Suppressor macrophage (primary cell): Measurements from ENCODE around the gene AATF.
A peak's percentile ranks its signal among the peaks of the same experiment; 100 is the strongest.

Source experiments
- DNase-seq, 4 experiments: peaks; one replicate each; pipeline ENCODE4 v3.0.0-alpha.2; 2020 to 2022

The AATF gene

DNA sequence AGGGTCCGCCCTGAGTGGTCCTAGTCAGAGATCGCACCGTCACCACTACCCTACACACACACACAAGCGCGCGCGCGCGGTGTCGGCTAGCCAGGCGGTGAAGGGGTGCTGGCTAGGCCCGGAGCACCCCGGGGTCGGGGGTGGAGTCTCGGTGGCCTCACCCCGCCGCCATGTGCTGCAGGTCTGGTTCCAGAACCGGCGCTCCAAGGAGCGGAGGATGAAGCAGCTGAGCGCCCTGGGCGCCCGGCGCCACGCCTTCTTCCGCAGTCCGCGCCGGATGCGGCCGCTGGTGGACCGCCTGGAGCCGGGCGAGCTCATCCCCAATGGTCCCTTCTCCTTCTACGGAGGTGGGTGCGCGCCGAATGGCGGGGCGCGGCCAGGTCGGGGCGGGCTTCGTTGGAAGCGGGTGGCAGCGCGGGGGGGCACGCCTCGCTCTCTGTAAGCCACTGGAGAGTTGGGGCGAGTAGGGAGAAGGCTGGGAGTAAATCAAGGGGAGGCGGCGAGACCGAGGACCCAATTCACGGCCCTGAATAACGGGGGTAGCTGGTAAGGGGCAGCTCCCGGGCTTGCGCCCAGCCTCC, 6.6 kb upstream of the AATF start:
- DNase-seq: peak in 2 of 4 experiments; percentile 51 to 60

DNA sequence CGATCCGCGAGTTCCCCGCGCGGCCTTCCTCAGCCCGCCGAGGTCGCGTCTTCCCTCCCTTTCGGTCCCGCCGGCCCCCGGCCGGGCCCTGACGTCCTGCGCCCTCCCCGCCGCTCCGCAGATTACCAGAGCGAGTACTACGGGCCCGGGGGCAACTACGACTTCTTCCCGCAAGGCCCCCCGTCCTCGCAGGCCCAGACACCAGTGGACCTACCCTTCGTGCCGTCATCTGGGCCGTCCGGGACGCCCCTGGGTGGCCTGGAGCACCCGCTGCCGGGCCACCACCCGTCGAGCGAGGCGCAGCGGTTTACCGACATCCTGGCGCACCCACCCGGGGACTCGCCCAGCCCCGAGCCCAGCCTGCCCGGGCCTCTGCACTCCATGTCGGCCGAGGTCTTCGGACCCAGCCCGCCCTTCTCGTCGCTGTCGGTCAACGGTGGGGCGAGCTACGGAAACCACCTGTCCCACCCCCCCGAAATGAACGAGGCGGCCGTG, 6.1 kb upstream of the AATF start:
- no peak for DNase-seq

DNA sequence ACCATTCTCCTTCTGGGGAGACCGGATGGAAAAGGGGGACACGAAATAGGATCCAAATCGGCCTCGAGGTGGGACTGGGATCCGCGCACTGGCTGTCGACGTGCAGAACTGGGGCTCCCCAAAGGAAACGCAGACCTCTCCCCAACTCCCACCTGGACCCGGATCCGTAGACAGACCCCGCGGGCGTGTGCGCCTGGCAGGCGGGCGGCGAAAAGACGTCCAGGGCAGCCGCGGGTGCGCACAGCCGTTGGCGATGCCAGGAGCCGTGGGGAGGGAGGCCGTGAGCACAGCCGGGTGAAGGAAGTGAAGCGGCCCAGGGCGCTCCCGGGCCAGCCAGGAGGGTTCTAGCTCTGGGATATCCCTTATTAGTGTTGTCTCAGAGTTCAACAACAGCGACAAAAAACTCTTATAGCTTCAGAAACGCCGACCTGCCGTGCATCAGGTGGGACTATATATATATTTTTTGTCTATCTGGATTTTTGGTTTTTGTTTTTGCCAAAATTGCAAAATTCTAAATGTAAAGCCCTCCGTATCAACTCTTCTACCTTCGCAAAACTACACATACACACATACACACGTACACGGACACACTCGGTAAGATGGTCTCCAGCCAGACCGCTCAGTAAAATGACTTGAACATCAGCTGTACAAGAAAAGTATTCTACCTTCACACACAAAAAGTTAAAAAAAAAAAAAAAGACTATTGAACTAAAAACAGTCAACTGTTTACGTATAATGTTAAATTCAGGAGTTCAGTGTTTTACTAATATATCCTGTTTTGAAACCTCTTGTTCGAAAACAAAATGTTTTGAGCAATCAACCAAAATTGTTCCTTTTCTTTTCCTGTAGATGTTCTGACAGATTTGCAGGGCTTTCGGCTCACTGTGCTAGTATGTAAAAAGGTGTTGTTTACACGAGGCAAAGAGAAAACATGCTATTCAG, 5.2 kb upstream of the AATF start:
- peak in 2 of 4 experiments; percentile 36 to 42 for DNase-seq

DNA sequence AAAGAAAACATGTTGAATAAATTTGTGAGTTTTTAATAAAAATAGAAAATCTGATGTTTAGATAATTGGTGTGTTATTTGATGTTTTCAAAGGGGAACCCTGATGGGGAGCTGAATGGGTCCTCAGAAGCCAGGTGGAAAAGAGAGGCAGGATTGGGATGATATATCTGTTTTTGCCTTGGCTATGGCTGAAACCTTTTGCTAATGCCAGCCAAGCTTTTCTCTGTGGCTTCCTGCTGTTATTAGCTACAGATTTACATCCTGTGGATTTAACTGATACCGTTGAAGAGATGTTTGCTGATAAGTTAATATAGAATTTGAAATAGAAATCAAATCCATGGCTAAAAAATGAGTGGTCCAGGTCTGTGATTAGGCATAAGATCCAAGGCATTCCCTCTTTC, 4.2 kb upstream of the AATF start:
- no peak for DNase-seq

- no peak for DNase-seq
Observed at GRCh38 chr17:36945140-36945539, 3.6 kb upstream of the AATF start.

DNA sequence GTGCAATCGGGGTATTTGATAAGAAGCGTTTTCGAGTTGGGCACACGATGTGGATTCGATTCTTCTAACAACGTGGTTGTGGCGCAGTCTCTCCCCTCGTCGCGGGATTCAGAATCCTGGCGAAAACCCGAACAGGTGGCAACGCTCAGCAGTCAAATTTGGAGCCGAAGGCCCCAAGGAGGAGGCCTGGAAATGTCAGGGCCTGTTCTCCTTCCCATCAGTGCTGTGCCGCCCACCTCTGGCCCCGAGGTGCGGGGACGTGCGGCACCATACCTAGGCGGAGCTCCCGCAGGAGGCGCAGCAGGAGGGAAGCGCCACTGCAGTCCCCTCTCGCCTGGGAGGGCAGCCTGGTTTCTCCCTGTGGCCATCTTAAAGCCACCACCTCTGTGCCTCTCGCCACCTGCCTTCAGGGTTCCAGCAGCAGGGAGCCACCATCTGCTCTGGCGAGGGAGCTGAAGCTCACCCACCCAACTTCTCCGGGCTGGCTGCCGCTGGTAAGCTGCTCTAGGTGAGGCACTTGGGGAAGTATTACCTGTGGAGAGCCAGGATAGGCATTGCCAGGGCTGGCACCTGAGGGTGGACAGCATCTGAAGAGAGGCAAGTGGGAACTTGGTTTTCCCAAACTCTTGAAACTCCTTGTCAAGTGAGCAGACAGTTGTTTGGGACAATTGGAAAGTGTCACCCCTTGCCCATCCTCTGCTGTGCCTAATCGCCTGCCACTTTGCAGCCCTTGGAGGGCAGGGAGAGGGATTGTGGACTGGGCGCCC, 2.6 kb upstream of the AATF start:
- no peak for DNase-seq

GRCh38 chr17:36946726-36947091, 2.0 kb upstream of the AATF start:
- DNase-seq: no peak

DNA sequence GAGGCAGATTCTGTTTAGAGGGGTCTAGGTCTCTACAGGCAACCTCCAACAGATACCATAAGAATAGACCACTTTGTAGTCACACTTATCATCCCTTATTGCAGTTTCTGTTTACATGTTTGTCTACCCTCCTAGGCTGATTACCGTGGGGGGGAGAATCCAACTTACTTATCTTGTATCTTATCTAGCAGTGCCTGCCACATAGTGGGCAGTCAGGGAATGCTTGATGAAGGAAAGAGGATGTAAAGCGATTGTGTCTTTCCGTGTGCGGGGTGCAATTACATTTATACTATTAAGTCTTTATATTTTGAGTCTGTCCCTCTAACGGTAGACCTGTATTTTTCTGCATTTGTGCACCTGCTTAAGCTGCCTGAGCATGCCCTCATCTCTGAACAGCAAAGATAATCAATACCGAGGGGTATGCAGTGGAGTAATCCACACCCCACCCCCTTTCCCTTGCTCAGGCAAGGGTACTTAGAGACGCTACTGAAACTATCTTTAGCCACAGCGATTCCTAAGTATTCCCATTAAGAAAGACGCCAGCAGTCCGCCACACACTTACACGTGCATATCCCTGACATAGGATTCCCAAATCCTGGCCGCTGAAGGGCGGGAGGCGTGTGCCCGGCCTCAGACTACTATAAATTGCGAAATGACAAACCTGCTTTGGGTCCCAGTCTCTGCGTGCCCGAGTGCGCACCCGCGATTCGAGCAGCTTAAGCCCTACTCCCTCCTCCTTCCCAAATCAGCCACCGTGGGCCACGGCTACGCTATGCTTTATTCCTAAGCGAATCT, 635 bp upstream of the AATF start:
- DNase-seq: no peak

GRCh38 chr17:36949461-36949927, 740 bp downstream of the AATF start:
- no peak for DNase-seq

DNA sequence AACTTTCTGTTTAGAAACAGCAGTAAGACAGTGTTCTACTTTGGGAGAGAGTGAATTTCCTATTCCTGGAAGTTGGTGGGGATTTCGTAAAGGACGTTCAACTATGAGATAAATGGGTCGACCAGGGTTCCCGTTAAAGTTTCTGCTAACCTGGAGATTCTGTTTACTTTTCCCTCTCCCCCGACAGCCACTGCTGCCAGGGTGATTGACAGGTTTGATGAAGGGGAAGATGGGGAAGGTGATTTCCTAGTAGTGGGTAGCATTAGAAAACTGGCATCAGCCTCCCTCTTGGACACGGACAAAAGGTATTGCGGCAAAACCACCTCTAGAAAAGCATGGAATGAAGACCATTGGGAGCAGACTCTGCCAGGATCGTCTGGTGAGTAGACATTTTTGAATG, 1.3 kb downstream of the AATF start:
- DNase-seq: no peak

DNA sequence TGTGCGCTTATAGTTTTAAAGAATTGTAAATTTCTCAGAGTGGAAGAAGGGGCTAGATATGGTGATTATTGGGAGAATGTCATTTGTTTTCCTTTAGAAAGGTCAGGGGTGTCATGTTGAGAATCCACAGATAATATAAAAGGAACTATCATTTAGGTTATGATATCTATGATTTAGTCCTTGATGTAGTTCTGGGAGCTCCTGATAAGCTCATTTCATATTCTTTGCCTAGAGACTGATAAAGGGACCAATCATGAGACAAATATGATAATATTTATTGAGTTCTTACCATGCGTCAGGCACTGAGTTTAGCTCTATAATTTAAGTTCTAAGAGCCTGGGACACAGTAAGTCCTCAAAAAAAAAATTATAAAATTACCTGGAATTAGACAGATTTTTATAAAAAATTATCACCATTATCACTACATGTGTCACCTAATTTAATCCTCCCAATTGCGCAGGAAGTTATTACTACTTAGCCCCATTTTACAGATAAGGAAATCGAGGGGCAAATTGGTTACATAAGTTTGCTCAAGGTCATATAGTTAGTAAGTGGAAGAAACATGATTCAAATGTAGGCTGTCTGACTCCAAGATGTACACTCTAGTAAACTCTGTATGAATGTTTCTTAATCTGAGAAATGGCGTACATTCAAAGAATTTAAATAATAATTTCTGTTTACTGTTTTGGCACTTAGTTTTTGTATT, 2.5 kb downstream of the AATF start:
- DNase-seq: no peak

- no peak for DNase-seq
Observed at GRCh38 chr17:36971508-36971907, 22.8 kb downstream of the AATF start.

- DNase-seq: no peak
Observed at GRCh38 chr17:36972186-36972700, 23.5 kb downstream of the AATF start.

- no peak for DNase-seq
Observed at GRCh38 chr17:36972905-36973304, 24.2 kb downstream of the AATF start.

- DNase-seq: no peak
Observed at GRCh38 chr17:36975922-36976515, 27.3 kb downstream of the AATF start.

DNA sequence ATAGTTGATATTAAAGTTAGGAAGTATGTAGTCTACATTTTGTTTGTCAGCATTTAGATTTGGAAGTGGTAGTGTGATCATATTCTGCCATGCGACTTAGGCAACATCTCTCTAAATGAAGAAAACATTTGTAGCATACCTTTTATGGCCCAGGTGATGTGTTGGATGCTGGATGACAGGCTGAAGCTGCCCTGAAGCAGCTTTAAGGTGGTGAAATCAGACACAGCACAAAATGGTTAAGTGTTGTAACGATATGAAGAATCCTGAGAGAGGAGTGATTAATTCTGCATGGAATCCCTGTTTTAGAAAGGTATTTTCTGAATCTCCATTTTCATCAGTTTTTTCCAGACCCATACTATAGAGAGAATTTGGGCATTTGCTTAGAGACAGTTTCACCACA, 28.3 kb downstream of the AATF start:
- DNase-seq: no peak

GRCh38 chr17:36977568-36977967, 28.8 kb downstream of the AATF start:
- DNase-seq: no peak

DNA sequence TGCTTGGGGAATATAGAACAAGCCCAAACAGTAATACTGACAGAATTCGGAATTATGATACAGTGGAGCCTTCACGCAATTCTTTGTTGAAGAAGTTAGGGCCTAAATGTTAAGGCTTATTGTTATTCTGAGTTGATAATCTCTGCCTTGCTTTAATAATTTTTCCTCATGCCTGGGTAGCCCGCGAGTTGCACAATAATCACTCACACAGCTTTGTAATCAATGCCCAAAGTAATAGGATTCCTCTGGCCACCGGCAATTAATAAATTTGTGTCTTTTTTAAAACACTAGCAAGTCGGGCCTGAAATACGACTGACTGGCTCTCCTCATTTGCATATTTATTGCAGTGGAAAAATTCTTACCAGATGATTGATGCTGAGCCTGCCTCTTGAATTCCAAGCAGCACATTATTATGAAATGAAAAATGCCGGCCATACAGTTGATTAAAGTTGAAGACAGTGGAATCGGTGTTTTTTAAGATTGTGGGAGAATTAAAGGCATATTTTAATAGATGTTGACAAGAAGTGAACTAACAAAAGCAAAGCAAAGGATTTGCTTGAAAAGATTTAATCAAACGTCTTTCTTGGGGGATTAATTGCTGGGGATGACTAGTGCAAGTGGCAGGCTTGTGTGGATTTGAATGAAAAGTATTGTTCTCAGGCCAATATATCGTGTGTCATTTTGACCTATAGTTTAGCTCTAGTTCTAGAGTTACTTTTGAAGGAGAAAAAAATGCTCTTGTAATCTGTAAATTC, 30.2 kb downstream of the AATF start:
- no peak for DNase-seq

GRCh38 chr17:36979565-36979941, 30.8 kb downstream of the AATF start:
- no peak for DNase-seq

- DNase-seq: no peak
Observed at GRCh38 chr17:36980280-36980761, 31.6 kb downstream of the AATF start.
